GM18870 (cell line): ENCODE data around the gene PDZRN4.

Experiments
- ATAC-seq: cut with Tn5 transposase; IDR thresholded peaks from one replicate; pipeline ENCODE4 v1.9.1; 2021; ENCODE audit warnings: moderate library complexity; ENCODE audit not compliant: unreplicated experiment

Gene PDZRN4

GRCh38 chr12:41496009-41496408 lies 307.9 kb downstream of the PDZRN4 start:
- ATAC-seq = no peak

- ATAC-seq = no peak
Observed at GRCh38 chr12:41497409-41497808, 309.3 kb downstream of the PDZRN4 start.

GRCh38 chr12:41504976-41505375 lies 316.9 kb downstream of the PDZRN4 start:
- no peak for ATAC-seq

DNA sequence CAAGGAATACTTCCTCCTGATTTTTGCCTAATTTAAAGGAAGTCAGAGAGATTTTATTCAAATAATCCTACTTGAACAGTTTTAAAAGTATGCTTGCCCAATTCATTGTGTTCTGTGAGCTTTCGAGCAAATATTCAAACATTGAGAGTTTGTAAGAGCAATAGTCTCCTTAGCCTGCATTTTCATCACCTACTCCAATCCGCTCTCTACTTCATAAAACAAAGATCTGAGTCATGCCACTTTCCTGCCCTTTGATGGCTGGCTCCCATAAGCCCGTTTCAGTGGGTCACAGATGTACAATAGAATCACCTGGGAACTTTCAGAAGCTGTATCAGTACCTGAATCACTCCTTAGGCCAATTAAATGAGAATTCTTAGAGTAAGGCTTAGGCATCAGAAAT lies 319.2 kb downstream of the PDZRN4 start:
- ATAC-seq = no peak

DNA sequence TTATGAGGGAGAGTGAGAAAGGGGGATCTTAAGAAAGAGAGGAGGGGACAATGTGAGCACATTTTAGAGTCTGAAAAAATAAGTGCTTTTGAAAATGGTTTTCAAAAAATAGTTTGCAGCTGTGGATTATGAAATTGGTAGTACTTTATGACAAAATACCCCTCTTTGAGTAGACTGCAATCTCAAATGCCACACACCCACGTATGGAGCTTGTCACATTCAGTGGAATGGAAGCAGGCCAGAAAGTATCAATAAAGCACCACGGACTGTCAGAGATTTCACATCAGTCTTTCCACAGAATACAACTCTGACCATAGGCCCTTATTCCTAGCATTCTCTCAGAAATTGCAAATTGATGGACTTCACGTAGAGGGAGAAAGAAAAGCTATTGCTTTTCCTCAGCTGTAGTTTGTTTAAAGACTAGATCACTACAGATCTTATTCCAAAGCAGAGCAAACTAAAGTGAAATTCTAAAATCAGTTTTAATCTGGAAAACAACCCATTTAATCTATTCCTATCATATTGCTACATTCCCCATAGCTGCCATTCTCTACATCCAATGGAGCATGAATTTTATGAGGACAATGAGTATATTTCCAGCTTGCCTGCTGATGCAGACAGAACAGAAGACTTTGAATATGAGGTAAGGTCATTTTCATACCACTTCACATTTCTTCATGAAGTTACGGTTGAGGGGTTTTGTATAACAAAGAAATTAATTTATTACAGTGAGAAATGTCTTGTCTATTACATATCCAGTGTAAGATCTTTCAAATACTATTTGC lies 321.3 kb downstream of the PDZRN4 start:
- no peak for ATAC-seq

GRCh38 chr12:41510470-41510869 lies 322.4 kb downstream of the PDZRN4 start:
- ATAC-seq = no peak

- no peak for ATAC-seq
Observed at GRCh38 chr12:41511247-41511646, 323.1 kb downstream of the PDZRN4 start.

DNA sequence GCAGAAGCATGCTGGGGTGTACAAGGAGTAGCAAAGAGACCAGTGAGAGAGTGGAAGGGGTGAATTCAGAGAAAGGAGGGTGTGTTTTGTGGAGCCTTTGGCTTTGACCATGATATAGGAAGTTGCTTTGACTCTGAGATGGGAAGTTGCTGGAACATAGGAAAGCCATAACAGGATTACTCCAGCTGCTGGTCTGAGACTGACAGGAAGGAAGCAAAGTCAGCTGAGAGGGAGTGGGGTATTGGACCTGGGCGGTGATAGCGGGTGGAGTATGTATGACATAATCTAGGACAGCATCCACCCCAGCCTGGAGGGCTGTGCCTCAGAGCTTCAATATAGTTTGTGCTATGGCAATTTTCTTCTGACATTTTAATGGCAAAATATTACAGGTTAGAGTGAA lies 324.4 kb downstream of the PDZRN4 start:
- ATAC-seq = no peak

DNA sequence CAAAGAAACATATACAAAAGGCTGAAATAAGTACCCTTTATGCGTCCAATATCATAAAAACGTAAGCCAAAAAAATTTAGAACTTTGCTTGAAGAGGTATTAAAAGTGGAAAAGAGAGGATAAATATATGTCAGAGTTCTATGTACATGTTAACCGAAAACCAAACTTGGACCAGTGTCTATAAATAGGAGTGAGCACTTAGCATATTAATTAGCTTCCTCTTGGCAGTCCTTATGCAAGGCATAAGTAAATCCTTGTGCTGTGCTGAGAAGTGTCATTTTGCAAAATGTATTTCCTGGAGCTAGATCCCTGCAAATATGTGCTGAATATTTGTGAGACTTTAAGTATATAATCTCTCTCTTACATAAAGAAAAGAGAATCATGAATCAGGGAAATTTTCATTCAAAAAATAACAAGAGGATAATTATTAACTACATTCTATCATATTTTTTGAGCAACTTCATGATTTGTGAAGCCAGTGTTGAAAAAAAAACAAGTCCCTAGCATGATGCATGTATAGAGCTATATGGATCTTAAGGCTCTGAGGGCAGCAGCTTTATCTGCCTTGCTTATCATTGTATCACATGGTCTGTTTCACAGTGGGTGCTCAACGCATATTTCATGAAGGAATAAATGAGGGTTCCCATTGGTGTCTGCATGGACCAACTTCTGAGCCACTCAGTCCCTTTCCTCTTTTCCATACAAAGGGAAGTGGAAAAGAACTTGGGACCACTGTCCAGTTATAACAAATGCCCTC lies 326.1 kb downstream of the PDZRN4 start:
- ATAC-seq = no peak

GRCh38 chr12:41514907-41515306 lies 326.8 kb downstream of the PDZRN4 start:
- no peak for ATAC-seq

GRCh38 chr12:41515953-41516352 lies 327.8 kb downstream of the PDZRN4 start:
- ATAC-seq = no peak

DNA sequence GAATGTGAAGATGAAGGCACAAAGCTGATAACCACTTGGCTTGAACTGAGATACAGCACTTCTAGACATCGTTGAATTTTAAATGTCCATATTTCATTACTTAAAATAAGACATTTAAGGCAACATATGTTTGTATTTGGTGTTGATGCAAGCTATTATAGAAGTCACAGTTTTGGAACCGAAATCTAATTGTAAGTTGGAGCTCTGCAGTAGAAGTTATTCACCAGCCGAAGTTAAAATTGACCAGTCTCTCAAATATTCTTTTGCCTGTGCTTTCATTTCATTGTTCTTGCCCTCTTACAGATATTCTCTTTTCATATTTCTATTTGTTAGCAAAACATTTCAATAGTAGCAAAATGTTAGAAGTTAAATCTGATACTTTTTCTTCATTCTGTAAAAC lies 332.7 kb downstream of the PDZRN4 start:
- ATAC-seq = no peak

- ATAC-seq = peak; percentile 72
Observed at GRCh38 chr12:41521872-41522379, 333.8 kb downstream of the PDZRN4 start.

- ATAC-seq = no peak
Observed at GRCh38 chr12:41527062-41527461, 338.9 kb downstream of the PDZRN4 start.

DNA sequence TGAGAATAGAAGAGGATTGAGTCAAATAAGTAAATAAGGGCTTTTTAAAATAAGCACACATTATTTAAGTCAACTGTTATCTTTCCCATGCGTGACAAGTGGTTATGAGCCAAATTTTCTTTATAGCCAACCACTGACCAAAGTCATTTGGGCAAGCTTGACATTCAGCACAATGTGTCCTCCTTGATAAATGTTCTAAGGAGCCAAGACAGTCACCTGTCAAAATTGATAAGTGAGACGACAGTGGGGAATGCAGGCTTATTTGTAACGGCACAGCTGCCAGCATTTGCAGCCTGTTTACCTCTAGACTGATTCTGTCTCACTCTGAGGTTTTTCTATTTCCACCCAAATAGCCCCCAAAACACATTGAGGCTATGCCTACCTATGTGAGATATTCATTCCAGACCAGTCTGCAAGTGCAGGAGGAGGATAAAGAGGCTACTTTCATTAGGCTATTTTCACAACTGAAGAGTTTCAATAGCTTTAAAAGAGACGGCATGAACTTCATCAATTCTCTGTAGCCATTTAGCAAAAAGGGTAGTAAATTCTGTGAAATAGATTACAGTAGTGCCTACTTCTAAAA lies 339.5 kb downstream of the PDZRN4 start:
- no peak for ATAC-seq

DNA sequence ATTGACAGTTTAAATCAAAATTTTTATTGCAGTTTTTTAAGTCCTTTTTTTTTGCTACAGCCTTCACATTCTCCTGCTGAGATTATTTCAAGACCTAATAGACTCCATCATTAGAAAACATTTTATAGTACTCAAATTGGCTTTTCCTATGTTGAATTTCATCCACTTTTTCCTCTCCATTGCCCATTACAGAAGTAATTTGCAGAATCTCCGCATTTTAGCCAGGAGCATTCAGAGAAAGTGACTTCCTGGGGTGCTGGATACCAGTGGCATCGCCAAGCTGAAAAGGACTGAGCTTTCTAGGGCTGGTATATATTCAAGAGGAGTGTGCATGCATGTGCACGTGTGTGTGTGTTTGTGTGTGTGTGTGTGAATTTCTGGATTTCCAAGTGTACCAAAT lies 340.8 kb downstream of the PDZRN4 start:
- no peak for ATAC-seq

DNA sequence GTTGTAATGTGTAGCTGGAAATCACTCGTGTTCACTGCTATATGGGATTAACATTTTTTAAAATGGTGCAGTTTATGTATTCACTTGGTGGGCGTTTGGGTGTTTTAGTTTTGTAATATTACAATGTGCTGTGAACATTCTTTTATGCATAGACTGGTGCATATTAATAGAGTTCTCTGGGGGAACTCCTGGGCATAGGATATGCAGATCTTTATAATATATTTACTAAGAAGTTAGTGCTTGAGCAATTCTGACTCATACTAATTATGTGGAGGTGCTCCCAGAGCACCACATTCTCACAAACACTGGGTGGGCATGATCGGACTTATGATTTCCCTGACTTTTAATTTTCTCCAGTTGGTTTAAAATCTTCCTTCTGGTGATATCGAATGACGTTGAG lies 342.3 kb downstream of the PDZRN4 start:
- no peak for ATAC-seq

DNA sequence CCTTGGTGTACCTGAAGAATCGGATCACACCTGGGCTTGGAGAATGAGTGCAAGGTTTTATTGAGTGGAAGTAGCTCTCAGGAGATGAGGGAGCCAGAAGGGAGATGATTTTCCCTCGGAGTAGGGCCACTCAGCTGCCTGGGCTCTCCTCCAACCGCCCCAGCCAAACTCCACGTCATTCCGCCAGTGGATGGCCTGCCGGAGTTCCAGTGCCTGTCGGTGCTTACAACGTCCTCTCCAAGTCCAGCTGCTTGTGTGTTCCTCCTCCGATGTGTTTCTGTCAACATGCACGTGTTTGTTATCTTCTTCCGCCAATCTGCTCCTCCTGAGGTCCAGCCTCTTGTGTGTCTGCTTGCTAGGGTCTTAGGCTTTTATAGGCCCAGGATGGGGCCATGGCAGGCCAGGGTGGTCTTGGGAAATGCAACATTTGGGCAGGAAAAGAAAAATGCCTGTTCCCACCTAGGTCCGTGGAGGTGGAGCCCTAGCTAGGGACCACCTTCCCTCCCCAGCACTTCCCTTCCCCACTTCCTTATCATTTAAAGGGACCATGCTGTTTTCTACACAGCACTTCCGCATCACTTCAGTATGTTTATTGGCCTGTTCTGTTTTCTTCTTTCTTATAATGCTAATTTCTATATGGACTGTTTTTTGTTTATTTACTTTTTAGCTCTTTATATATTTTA lies 343.2 kb downstream of the PDZRN4 start:
- ATAC-seq = no peak

- ATAC-seq = peak; percentile 46
Observed at GRCh38 chr12:41532072-41532471, 344.0 kb downstream of the PDZRN4 start.

DNA sequence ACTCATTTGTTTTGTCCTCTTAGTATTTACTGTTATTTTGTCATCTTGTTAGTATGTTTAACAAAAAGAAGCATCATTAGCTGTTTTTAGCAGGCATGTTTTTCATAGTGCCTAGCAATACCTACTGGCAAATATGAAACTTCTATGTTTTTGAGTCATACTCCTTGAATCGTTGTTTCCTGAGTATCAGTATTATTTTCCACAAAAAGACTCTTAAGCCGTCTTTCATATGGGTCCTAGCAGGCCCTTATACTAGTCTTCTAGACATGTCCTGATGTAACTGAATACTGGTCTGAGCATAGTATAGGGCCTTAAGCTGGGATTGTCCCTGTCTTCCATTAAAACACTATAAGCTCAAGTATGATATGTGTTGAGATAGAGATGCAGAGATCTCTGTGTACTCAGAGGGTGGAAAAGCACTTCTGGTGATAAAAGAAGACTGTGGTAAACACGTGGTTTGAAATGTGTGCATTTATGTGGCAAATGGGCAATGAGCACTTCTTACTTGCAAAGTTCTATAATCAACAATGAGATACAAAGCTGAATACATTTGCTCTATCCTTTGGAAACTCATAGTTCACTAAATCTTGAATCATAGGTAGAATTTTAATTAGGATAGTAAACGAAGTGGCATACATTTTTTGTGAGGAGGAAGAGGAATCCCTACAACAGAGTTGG lies 348.8 kb downstream of the PDZRN4 start:
- ATAC-seq = no peak

GRCh38 chr12:41537522-41537921 lies 349.4 kb downstream of the PDZRN4 start:
- ATAC-seq = no peak
